Progenitor cell of endocrine pancreas (in vitro differentiated cells): ENCODE results near the gene NT5C2. TPM values are rescaled to one million over a fixed set of nuclear protein-coding genes. Genes with fewer than 3 reads are reported as not detected.
"Not testable (repeated sequence)": the region's sequence is repeated elsewhere in the genome, so short reads cannot be mapped to it uniquely, and the experiment has no call there.

ENCODE experiments used
- DNase-seq: peaks from one replicate; pipeline ENCODE4 v3.0.0; 2021; ENCODE audit warnings: low spot score; ENCODE audit not compliant: unreplicated experiment
- H3K27ac Mint-ChIP-seq: 2 replicates; pipeline ENCODE4 v1.8.0; 2021; ENCODE audit warnings: mild to moderate bottlenecking, moderate library complexity, mixed read lengths
- H3K27me3 Mint-ChIP-seq: 2 replicates; pipeline ENCODE4 v1.8.0; 2021; ENCODE audit warnings: mixed read lengths
- H3K36me3 Mint-ChIP-seq: 2 replicates; pipeline ENCODE4 v1.8.0; 2022; ENCODE audit warnings: mixed read lengths; ENCODE audit not compliant: insufficient read depth
- H3K4me1 Mint-ChIP-seq: 2 replicates; pipeline ENCODE4 v1.8.0; 2021; ENCODE audit warnings: low read depth, mixed read lengths
- H3K4me3 Mint-ChIP-seq: 2 replicates; pipeline ENCODE4 v1.8.0; 2021; ENCODE audit warnings: low read depth, mild to moderate bottlenecking, moderate library complexity, mixed read lengths
- H3K9me3 Mint-ChIP-seq: 2 replicates; pipeline ENCODE4 v1.8.0; 2021; ENCODE audit warnings: low read depth, mixed read lengths
- total RNA-seq: library from RNA; stranded (reverse); gene quantifications from 2 replicates; pipeline ENCODE4 v1.2.1, GENCODE V29; 2021
- TF ChIP-seq, protein P1 (sequence below): fragments of 200-600 bp; sonication (generic); IDR thresholded peaks from one replicate; pipeline ENCODE4 v1.5.0; 2021; ENCODE audit warnings: antibody characterized with exemption, mild to moderate bottlenecking; ENCODE audit not compliant: unreplicated experiment

Gene NT5C2
- total RNA-seq, 1 donor from 2014 or later, result 131 TPM

DNA sequence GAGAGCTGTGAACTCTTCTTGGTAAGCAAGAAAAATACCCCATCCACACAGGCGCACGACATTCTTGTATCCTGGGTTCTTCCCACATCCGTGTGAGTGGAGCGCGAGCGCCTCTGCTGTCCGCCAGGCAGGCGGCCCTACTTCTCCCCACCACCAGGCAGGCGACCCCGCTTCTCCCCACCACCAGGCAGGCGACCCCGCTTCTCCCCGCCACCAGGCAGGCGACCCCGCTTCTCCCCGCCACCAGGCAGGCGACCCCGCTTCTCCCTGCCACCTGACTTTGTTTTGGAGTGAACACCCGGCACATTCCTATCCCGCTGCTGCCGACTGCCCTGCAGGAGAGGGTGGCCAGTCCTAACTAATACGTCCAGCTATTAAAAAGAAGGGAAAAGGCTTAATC, 120.8 kb downstream of the NT5C2 start:
- DNase-seq, result no peak

DNA sequence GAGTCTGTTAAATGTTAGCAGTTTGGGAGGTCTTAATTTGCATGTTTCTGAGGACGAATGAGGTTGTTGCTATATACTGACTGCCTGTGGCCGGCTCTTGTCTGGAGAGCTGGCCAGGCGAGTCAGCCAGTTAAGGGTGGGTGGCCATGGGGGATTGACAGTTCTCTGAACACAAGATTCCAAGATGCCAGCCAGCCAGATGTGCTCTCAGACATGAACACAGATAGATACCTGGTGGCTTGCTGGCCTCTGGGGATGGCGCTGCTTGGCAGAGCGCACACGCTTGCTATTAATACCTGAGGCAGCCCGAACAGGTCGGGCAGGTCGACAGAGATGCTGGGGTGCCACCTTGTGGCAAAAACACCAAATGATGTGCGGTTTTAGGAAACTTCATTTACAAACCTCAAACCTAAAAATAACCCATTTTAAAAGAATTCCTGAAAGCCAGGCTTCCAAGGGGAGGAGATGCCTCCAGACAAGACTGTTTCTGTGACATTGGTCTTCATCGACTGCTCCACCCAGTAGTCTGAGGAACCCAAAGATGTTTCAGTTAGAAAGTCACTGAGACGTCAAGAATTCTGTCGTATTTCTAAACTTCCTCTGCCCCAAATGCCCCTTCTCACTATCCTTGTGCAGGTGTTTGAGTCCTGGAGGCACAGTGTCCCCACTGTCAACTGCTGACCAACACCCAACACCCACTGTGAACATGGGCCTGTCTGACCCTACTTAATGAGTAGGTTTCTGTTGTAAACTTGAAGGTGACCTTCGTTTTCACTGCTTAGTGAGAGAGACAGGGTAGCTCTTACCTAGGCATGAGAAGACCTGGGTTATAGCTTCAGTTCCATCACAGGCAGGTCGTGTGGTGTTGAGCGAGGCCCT, 123.4 kb downstream of the NT5C2 start:
- H3K4me3 Mint-ChIP-seq, result no peak overlapping the region

More for the DNA sequence above, 120.8 kb downstream of the NT5C2 start:
- no peaks in the 10 kb centered on the region for H3K27me3 Mint-ChIP-seq
- no peak overlapping the region for H3K4me3 Mint-ChIP-seq
- H3K9me3 Mint-ChIP-seq, result no peaks in the 10 kb centered on the region
- TF ChIP-seq, protein P1, sequence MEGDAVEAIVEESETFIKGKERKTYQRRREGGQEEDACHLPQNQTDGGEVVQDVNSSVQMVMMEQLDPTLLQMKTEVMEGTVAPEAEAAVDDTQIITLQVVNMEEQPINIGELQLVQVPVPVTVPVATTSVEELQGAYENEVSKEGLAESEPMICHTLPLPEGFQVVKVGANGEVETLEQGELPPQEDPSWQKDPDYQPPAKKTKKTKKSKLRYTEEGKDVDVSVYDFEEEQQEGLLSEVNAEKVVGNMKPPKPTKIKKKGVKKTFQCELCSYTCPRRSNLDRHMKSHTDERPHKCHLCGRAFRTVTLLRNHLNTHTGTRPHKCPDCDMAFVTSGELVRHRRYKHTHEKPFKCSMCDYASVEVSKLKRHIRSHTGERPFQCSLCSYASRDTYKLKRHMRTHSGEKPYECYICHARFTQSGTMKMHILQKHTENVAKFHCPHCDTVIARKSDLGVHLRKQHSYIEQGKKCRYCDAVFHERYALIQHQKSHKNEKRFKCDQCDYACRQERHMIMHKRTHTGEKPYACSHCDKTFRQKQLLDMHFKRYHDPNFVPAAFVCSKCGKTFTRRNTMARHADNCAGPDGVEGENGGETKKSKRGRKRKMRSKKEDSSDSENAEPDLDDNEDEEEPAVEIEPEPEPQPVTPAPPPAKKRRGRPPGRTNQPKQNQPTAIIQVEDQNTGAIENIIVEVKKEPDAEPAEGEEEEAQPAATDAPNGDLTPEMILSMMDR, result no peak
- H3K4me1 Mint-ChIP-seq, result no peaks in the 10 kb centered on the region
- H3K36me3 Mint-ChIP-seq, result peaks cover 5% of the 10 kb centered on the region
- H3K27ac Mint-ChIP-seq, result no peak overlapping the region

DNA sequence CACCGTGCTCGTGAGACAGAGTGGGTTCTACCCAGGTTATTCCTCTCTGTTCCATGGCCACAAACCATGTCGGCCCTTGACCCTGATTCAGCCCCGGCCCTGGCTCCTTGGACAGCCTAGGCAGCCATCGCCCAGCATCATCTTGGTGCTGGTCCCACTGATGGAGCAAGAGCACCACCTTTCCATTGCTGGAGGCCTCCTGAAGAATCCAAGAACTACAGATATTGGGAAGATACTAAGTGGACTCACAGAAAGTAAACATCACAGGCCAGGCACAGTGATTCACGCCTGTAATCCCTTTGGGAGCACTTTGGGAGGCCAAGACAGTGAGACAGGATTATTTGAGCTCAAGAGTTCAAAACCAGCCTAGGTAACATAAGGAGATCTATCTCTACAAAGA, 125.1 kb downstream of the NT5C2 start:
- no peak overlapping the region for H3K27ac Mint-ChIP-seq
- no peaks in the 10 kb centered on the region for H3K9me3 Mint-ChIP-seq
- H3K4me3 Mint-ChIP-seq, result no peak overlapping the region
- H3K4me1 Mint-ChIP-seq, result peaks cover 2% of the 10 kb centered on the region
- no peaks in the 10 kb centered on the region for H3K27me3 Mint-ChIP-seq
- TF ChIP-seq, protein P1, result no peak
- no peaks in the 10 kb centered on the region for H3K36me3 Mint-ChIP-seq
- DNase-seq, result no peak

More for the DNA sequence above, 123.4 kb downstream of the NT5C2 start:
- DNase-seq, result peak; percentile 57
- H3K27me3 Mint-ChIP-seq, result no peaks in the 10 kb centered on the region
- H3K36me3 Mint-ChIP-seq, result peaks cover 1% of the 10 kb centered on the region
- no peaks in the 10 kb centered on the region for H3K4me1 Mint-ChIP-seq
- TF ChIP-seq, protein P1, result peak; percentile 83
- H3K27ac Mint-ChIP-seq, result no peak overlapping the region
- H3K9me3 Mint-ChIP-seq, result no peaks in the 10 kb centered on the region

DNA sequence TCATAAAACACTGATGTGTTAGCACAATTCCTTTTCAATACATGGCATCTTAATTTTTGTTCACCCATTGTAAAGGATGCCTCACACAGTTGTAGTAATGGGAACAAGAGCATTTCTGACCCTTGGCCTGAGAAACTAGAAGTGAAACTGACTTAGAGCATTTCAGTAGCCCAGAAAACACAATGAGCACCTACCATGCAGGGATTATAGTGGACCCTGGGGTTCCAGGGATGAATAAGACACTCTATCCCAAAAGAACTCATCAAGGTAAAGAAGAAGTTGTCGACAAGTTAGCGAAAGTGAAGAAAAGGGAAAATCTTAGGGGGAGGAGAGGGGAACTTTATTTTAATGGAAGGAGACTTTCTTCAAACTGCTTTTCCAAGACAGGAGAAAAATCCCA, 125.6 kb downstream of the NT5C2 start:
- TF ChIP-seq, protein P1, result no peak
- peaks cover 2% of the 10 kb centered on the region for H3K4me1 Mint-ChIP-seq
- no peak for DNase-seq
- no peak overlapping the region for H3K27ac Mint-ChIP-seq
- no peak overlapping the region for H3K4me3 Mint-ChIP-seq
- H3K9me3 Mint-ChIP-seq, result no peaks in the 10 kb centered on the region
- no peaks in the 10 kb centered on the region for H3K36me3 Mint-ChIP-seq
- H3K27me3 Mint-ChIP-seq, result no peaks in the 10 kb centered on the region

DNA sequence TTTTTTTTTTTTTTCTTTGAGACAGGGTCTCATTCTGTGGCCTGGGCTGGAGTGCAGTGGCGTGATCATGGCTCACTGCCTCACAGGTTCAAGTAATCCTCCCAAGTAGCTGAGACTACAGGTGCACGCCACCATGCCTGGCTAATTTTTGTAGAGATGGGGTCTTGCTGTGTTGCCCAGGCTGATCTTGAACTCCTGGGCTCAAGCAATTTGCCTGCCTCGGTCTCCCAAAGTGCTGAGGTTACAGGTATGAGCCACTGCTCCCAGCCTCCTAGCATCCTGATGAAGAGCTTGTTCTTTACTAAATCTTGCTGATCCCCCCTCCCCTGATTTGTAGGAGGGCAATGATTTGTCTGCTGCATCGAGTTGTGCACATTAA, 126.0 kb downstream of the NT5C2 start:
- not testable (repeated sequence) for H3K4me1 Mint-ChIP-seq, H3K27ac Mint-ChIP-seq, H3K4me3 Mint-ChIP-seq, H3K9me3 Mint-ChIP-seq, H3K36me3 Mint-ChIP-seq, H3K27me3 Mint-ChIP-seq, DNase-seq
